ENCODE data around the gene GOLGA6L25.
A peak's percentile ranks its signal among the peaks of the same experiment; 100 is the strongest.
"Not testable (repeated sequence)": the region's sequence is repeated elsewhere in the genome, so short reads cannot be mapped to it uniquely, and the experiment has no call there.

GOLGA6L25 gene

GRCh38 chr15:28553268-28553667 is at the start of gene GOLGA6L25:
Gene GOLGA6L25, plus strand, starts transcription at chr15:28553568. Its CDS starts 61 bp downstream, at chr15:28553629.
- not testable (repeated sequence) for H3K9me3 ChIP-seq (ENCODE audit: control insufficient read depth, insufficient read depth, low read length); H3K4me3 ChIP-seq (ENCODE audit: low read depth, low read length); H3K27me3 ChIP-seq (ENCODE audit: control insufficient read depth, insufficient read depth, low read length); H3K36me3 ChIP-seq (ENCODE audit: control insufficient read depth, insufficient read depth, low read length); H3K27ac ChIP-seq (ENCODE audit: low read depth, low read length); H3K9ac ChIP-seq (ENCODE audit: low read depth, low read length); H3K4me1 ChIP-seq (ENCODE audit: control insufficient read depth, insufficient read depth, low read length)

GRCh38 chr15:28508217-28508889 is 45.0 kb upstream of the GOLGA6L25 start:
- not testable (repeated sequence) for H3K4me1 ChIP-seq (ENCODE audit: control insufficient read depth, insufficient read depth, low read length); H3K27ac ChIP-seq (ENCODE audit: low read depth, low read length); H3K4me3 ChIP-seq (ENCODE audit: low read depth, low read length); H3K27me3 ChIP-seq (ENCODE audit: control insufficient read depth, insufficient read depth, low read length); H3K9ac ChIP-seq (ENCODE audit: low read depth, low read length); H3K36me3 ChIP-seq (ENCODE audit: control insufficient read depth, insufficient read depth, low read length); H3K9me3 ChIP-seq (ENCODE audit: control insufficient read depth, insufficient read depth, low read length)

- not testable (repeated sequence) for H3K27ac ChIP-seq (ENCODE audit: low read depth, low read length); H3K4me3 ChIP-seq (ENCODE audit: low read depth, low read length); H3K27me3 ChIP-seq (ENCODE audit: control insufficient read depth, insufficient read depth, low read length); H3K9ac ChIP-seq (ENCODE audit: low read depth, low read length); H3K4me1 ChIP-seq (ENCODE audit: control insufficient read depth, insufficient read depth, low read length); H3K36me3 ChIP-seq (ENCODE audit: control insufficient read depth, insufficient read depth, low read length); H3K9me3 ChIP-seq (ENCODE audit: control insufficient read depth, insufficient read depth, low read length)
Observed at GRCh38 chr15:28514128-28514527, 39.2 kb upstream of the GOLGA6L25 start.

- not testable (repeated sequence) for H3K9me3 ChIP-seq (ENCODE audit: control insufficient read depth, insufficient read depth, low read length); H3K27ac ChIP-seq (ENCODE audit: low read depth, low read length); H3K9ac ChIP-seq (ENCODE audit: low read depth, low read length); H3K4me1 ChIP-seq (ENCODE audit: control insufficient read depth, insufficient read depth, low read length); H3K36me3 ChIP-seq (ENCODE audit: control insufficient read depth, insufficient read depth, low read length); H3K4me3 ChIP-seq (ENCODE audit: low read depth, low read length); H3K27me3 ChIP-seq (ENCODE audit: control insufficient read depth, insufficient read depth, low read length)
Observed at GRCh38 chr15:28515208-28515607, 38.2 kb upstream of the GOLGA6L25 start.

GRCh38 chr15:28532954-28533353 is 20.4 kb upstream of the GOLGA6L25 start, which contains the start of gene GOLGA8G:
Gene GOLGA8G, minus strand, starts transcription at chr15:28532971. Its CDS starts 62 bp downstream, at chr15:28532909.
- not testable (repeated sequence) for H3K36me3 ChIP-seq (ENCODE audit: control insufficient read depth, insufficient read depth, low read length); H3K9ac ChIP-seq (ENCODE audit: low read depth, low read length); H3K27ac ChIP-seq (ENCODE audit: low read depth, low read length); H3K4me3 ChIP-seq (ENCODE audit: low read depth, low read length); H3K27me3 ChIP-seq (ENCODE audit: control insufficient read depth, insufficient read depth, low read length); H3K9me3 ChIP-seq (ENCODE audit: control insufficient read depth, insufficient read depth, low read length); H3K4me1 ChIP-seq (ENCODE audit: control insufficient read depth, insufficient read depth, low read length)

- H3K27ac ChIP-seq (ENCODE audit: low read depth, low read length); H3K36me3 ChIP-seq (ENCODE audit: control insufficient read depth, insufficient read depth, low read length); H3K4me1 ChIP-seq (ENCODE audit: control insufficient read depth, insufficient read depth, low read length); H3K9ac ChIP-seq (ENCODE audit: low read depth, low read length); H3K27me3 ChIP-seq (ENCODE audit: control insufficient read depth, insufficient read depth, low read length); H3K9me3 ChIP-seq (ENCODE audit: control insufficient read depth, insufficient read depth, low read length); H3K4me3 ChIP-seq (ENCODE audit: low read depth, low read length): not testable (repeated sequence)
Observed at GRCh38 chr15:28573351-28573750, 20.0 kb downstream of the GOLGA6L25 start.

GRCh38 chr15:28588977-28589606 is 35.7 kb downstream of the GOLGA6L25 start:
- not testable (repeated sequence) for H3K36me3 ChIP-seq (ENCODE audit: control insufficient read depth, insufficient read depth, low read length); H3K4me1 ChIP-seq (ENCODE audit: control insufficient read depth, insufficient read depth, low read length); H3K9me3 ChIP-seq (ENCODE audit: control insufficient read depth, insufficient read depth, low read length); H3K27me3 ChIP-seq (ENCODE audit: control insufficient read depth, insufficient read depth, low read length); H3K9ac ChIP-seq (ENCODE audit: low read depth, low read length); H3K4me3 ChIP-seq (ENCODE audit: low read depth, low read length); H3K27ac ChIP-seq (ENCODE audit: low read depth, low read length)

- not testable (repeated sequence) for H3K27me3 ChIP-seq (ENCODE audit: control insufficient read depth, insufficient read depth, low read length); H3K36me3 ChIP-seq (ENCODE audit: control insufficient read depth, insufficient read depth, low read length); H3K27ac ChIP-seq (ENCODE audit: low read depth, low read length); H3K9ac ChIP-seq (ENCODE audit: low read depth, low read length); H3K9me3 ChIP-seq (ENCODE audit: control insufficient read depth, insufficient read depth, low read length); H3K4me1 ChIP-seq (ENCODE audit: control insufficient read depth, insufficient read depth, low read length)
- H3K4me3 ChIP-seq (ENCODE audit: low read depth, low read length) = peak overlapping the region; percentile 48; the same call in 1 of the 2 replicates
Observed at GRCh38 chr15:28589769-28590168, 36.4 kb downstream of the GOLGA6L25 start.

GRCh38 chr15:28592395-28592794 is 39.0 kb downstream of the GOLGA6L25 start:
- not testable (repeated sequence) for H3K9me3 ChIP-seq (ENCODE audit: control insufficient read depth, insufficient read depth, low read length); H3K27ac ChIP-seq (ENCODE audit: low read depth, low read length); H3K4me1 ChIP-seq (ENCODE audit: control insufficient read depth, insufficient read depth, low read length)

GRCh38 chr15:28593424-28594129 is 40.2 kb downstream of the GOLGA6L25 start:
- H3K9ac ChIP-seq (ENCODE audit: low read depth, low read length); H3K4me1 ChIP-seq (ENCODE audit: control insufficient read depth, insufficient read depth, low read length); H3K27me3 ChIP-seq (ENCODE audit: control insufficient read depth, insufficient read depth, low read length): not testable (repeated sequence)

More at GRCh38 chr15:28592395-28592794, 39.0 kb downstream of the GOLGA6L25 start:
- not testable (repeated sequence) for H3K9ac ChIP-seq (ENCODE audit: low read depth, low read length); H3K4me3 ChIP-seq (ENCODE audit: low read depth, low read length); H3K27me3 ChIP-seq (ENCODE audit: control insufficient read depth, insufficient read depth, low read length); H3K36me3 ChIP-seq (ENCODE audit: control insufficient read depth, insufficient read depth, low read length)

GRCh38 chr15:28597471-28597870 is 44.1 kb downstream of the GOLGA6L25 start:
- H3K9ac ChIP-seq (ENCODE audit: low read depth, low read length); H3K27ac ChIP-seq (ENCODE audit: low read depth, low read length); H3K36me3 ChIP-seq (ENCODE audit: control insufficient read depth, insufficient read depth, low read length); H3K4me3 ChIP-seq (ENCODE audit: low read depth, low read length); H3K27me3 ChIP-seq (ENCODE audit: control insufficient read depth, insufficient read depth, low read length); H3K4me1 ChIP-seq (ENCODE audit: control insufficient read depth, insufficient read depth, low read length); H3K9me3 ChIP-seq (ENCODE audit: control insufficient read depth, insufficient read depth, low read length): not testable (repeated sequence)

More at GRCh38 chr15:28593424-28594129, 40.2 kb downstream of the GOLGA6L25 start:
- H3K9me3 ChIP-seq (ENCODE audit: control insufficient read depth, insufficient read depth, low read length); H3K4me3 ChIP-seq (ENCODE audit: low read depth, low read length); H3K36me3 ChIP-seq (ENCODE audit: control insufficient read depth, insufficient read depth, low read length); H3K27ac ChIP-seq (ENCODE audit: low read depth, low read length): not testable (repeated sequence)
